ENCODE results near the gene PTPN2.

DNA sequence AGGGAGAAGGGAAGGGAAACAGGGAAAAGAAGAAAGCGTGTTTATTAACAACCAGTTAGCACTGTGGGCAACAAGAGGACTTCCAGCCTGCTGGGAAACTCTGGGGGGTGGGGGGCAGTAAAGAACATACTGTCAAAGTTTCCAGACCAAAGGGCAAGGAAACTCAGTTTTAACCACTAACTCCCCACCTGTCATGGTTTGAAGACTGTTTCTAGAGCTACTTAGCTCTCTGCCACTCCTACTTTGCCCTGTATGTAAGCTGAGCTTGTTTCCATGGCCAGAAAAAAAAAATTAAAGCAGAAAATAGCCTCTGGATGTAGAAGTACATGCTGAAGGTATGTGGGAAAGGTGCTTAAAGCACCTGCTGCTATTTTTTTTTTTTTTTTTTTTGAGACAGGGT is 11.0 kb upstream of the PTPN2 start:
- no peak for TF ChIP-seq BACH2 (CRISPR knock-in tag; IDR thresholded peaks at IDR 0.05; ENCODE audit: borderline replicate concordance)
- no peak for TF ChIP-seq SNAI2 (CRISPR knock-in tag; IDR thresholded peaks at IDR 0.05)
- no peak for TF ChIP-seq TSHZ2 (CRISPR knock-in tag; IDR thresholded peaks at IDR 0.05)
- no peak for TF ChIP-seq ZFP30 (CRISPR knock-in tag; IDR thresholded peaks at IDR 0.05)
- TF ChIP-seq, protein P1, sequence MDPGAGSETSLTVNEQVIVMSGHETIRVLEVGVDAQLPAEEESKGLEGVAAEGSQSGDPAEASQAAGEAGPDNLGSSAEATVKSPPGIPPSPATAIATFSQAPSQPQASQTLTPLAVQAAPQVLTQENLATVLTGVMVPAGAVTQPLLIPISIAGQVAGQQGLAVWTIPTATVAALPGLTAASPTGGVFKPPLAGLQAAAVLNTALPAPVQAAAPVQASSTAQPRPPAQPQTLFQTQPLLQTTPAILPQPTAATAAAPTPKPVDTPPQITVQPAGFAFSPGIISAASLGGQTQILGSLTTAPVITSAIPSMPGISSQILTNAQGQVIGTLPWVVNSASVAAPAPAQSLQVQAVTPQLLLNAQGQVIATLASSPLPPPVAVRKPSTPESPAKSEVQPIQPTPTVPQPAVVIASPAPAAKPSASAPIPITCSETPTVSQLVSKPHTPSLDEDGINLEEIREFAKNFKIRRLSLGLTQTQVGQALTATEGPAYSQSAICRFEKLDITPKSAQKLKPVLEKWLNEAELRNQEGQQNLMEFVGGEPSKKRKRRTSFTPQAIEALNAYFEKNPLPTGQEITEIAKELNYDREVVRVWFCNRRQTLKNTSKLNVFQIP (CRISPR knock-in tag; IDR thresholded peaks at IDR 0.05; ENCODE audit: borderline replicate concordance, low read depth) = no peak
- TF ChIP-seq RARB (CRISPR knock-in tag; IDR thresholded peaks at IDR 0.05) = no peak
- TF ChIP-seq CSDC2 (CRISPR knock-in tag; IDR thresholded peaks at IDR 0.05) = no peak
- no peak for TF ChIP-seq CSRNP3 (CRISPR knock-in tag; IDR thresholded peaks at IDR 0.05)
- no peak for TF ChIP-seq ZFP3 (CRISPR knock-in tag; IDR thresholded peaks at IDR 0.05)
- TF ChIP-seq, protein P2, sequence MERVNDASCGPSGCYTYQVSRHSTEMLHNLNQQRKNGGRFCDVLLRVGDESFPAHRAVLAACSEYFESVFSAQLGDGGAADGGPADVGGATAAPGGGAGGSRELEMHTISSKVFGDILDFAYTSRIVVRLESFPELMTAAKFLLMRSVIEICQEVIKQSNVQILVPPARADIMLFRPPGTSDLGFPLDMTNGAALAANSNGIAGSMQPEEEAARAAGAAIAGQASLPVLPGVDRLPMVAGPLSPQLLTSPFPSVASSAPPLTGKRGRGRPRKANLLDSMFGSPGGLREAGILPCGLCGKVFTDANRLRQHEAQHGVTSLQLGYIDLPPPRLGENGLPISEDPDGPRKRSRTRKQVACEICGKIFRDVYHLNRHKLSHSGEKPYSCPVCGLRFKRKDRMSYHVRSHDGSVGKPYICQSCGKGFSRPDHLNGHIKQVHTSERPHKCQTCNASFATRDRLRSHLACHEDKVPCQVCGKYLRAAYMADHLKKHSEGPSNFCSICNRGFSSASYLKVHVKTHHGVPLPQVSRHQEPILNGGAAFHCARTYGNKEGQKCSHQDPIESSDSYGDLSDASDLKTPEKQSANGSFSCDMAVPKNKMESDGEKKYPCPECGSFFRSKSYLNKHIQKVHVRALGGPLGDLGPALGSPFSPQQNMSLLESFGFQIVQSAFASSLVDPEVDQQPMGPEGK (CRISPR knock-in tag; IDR thresholded peaks at IDR 0.05; ENCODE audit: borderline replicate concordance) = no peak
- TF ChIP-seq GLIS3 (CRISPR knock-in tag; IDR thresholded peaks at IDR 0.05) = no peak
- TF ChIP-seq ISL1 (CRISPR knock-in tag; IDR thresholded peaks at IDR 0.05) = no peak
- no peak for TF ChIP-seq ZC3H10 (CRISPR knock-in tag; IDR thresholded peaks at IDR 0.05)
- TF ChIP-seq ESRRG (CRISPR knock-in tag; IDR thresholded peaks at IDR 0.05) = no peak
